Measurements from ENCODE around the gene TRIM14.

The TRIM14 gene

GRCh38 chr9:98107926-98108325 lies 11.1 kb downstream of the TRIM14 start:
- no peak for ATAC-seq
- TF ChIP-seq TSHZ2 (CRISPR knock-in tag; IDR thresholded peaks at IDR 0.05) = no peak

GRCh38 chr9:98105006-98105405 lies 14.0 kb downstream of the TRIM14 start:
- ATAC-seq = no peak
- no peak for TF ChIP-seq ZNF70 (CRISPR knock-in tag; IDR thresholded peaks at IDR 0.05)
- TF ChIP-seq BACH2 (CRISPR knock-in tag; IDR thresholded peaks at IDR 0.05; ENCODE audit: borderline replicate concordance) = no peak
- no peak for TF ChIP-seq OSR1 (CRISPR knock-in tag; IDR thresholded peaks at IDR 0.05)

- no peak for ATAC-seq
- TF ChIP-seq ZFP3 (CRISPR knock-in tag; IDR thresholded peaks at IDR 0.05) = no peak
- TF ChIP-seq SNAI2 (CRISPR knock-in tag; IDR thresholded peaks at IDR 0.05) = no peak
- no peak for TF ChIP-seq CREB5 (CRISPR knock-in tag; IDR thresholded peaks at IDR 0.05; ENCODE audit: low read depth)
- no peak for TF ChIP-seq CSRNP3 (CRISPR knock-in tag; IDR thresholded peaks at IDR 0.05)
- TF ChIP-seq BACH2 (CRISPR knock-in tag; IDR thresholded peaks at IDR 0.05; ENCODE audit: borderline replicate concordance) = no peak
- no peak for TF ChIP-seq PATZ1 (CRISPR knock-in tag; IDR thresholded peaks at IDR 0.05; ENCODE audit: borderline replicate concordance)
- TF ChIP-seq ISL1 (CRISPR knock-in tag; IDR thresholded peaks at IDR 0.05) = no peak
- TF ChIP-seq OSR1 (CRISPR knock-in tag; IDR thresholded peaks at IDR 0.05) = no peak
- no peak for TF ChIP-seq ARNTL (CRISPR knock-in tag; IDR thresholded peaks at IDR 0.05; ENCODE audit: borderline replicate concordance, low read depth)
- TF ChIP-seq GLIS3 (CRISPR knock-in tag; IDR thresholded peaks at IDR 0.05) = no peak
- TF ChIP-seq ZNF8 (CRISPR knock-in tag; IDR thresholded peaks at IDR 0.05) = no peak
- TF ChIP-seq RARB (CRISPR knock-in tag; IDR thresholded peaks at IDR 0.05) = no peak
- TF ChIP-seq ESRRG (CRISPR knock-in tag; IDR thresholded peaks at IDR 0.05) = no peak
Measured at GRCh38 chr9:98104445-98104881, 14.6 kb downstream of the TRIM14 start.

- no peak for ATAC-seq
- TF ChIP-seq ZFP3 (CRISPR knock-in tag; IDR thresholded peaks at IDR 0.05) (no peak), ZNF70 (CRISPR knock-in tag; IDR thresholded peaks at IDR 0.05) (no peak), TCF4 (CRISPR knock-in tag; IDR thresholded peaks at IDR 0.05; ENCODE audit: borderline replicate concordance) (no peak), ARNTL (CRISPR knock-in tag; IDR thresholded peaks at IDR 0.05; ENCODE audit: borderline replicate concordance, low read depth) (no peak), CREB5 (CRISPR knock-in tag; IDR thresholded peaks at IDR 0.05; ENCODE audit: low read depth) (no peak), GLIS3 (CRISPR knock-in tag; IDR thresholded peaks at IDR 0.05) (no peak), ZFP30 (CRISPR knock-in tag; IDR thresholded peaks at IDR 0.05) (no peak), ZC3H10 (CRISPR knock-in tag; IDR thresholded peaks at IDR 0.05) (no peak), ISL1 (CRISPR knock-in tag; IDR thresholded peaks at IDR 0.05) (no peak), TOX (CRISPR knock-in tag; IDR thresholded peaks at IDR 0.05; ENCODE audit: borderline replicate concordance) (no peak), PPARA (CRISPR knock-in tag; IDR thresholded peaks at IDR 0.05; ENCODE audit: borderline replicate concordance) (no peak), CSRNP3 (CRISPR knock-in tag; IDR thresholded peaks at IDR 0.05) (no peak), OSR1 (CRISPR knock-in tag; IDR thresholded peaks at IDR 0.05) (no peak), BACH2 (CRISPR knock-in tag; IDR thresholded peaks at IDR 0.05; ENCODE audit: borderline replicate concordance) (no peak)
Measured at GRCh38 chr9:98101868-98102273, 17.2 kb downstream of the TRIM14 start.
